Panc1 (cell line): ENCODE measurements around the gene KRTAP12-3. TPM values are rescaled to one million over a fixed set of nuclear protein-coding genes. Genes with fewer than 3 reads are reported as not detected.

Experiments
- ATAC-seq: fragments of 200-7000 bp; cut with Tn5 transposase; 2 replicates; pipeline ENCODE4 v1.9.1; 2020; ENCODE audit warnings: mild to moderate bottlenecking, moderate library complexity
- BruUV-seq: library from RNA; stranded (reverse); fragments of 400-500 nt; replicated peaks from 2 replicates; lab custom pipeline; 2021; lab: Mats Ljungman, UMichigan
- CTCF ChIA-PET: fragments of 300-600 bp; sonication (Branson Sonifier 250); formaldehyde crosslinking; loops from one replicate; lab custom pipeline; 2022; ENCODE audit warnings: antibody characterized with exemption; lab: Charles Lee
- POLR2A ChIA-PET: fragments of 300-600 bp; sonication (Branson Sonifier 250); formaldehyde crosslinking; loops from one replicate; lab custom pipeline; 2022; ENCODE audit warnings: antibody characterized with exemption; lab: Charles Lee
- DNase-seq: peaks from one replicate; pipeline ENCODE4 v3.0.0-alpha.2; 2010; ENCODE audit warnings: low read depth, low spot score
- H3K27ac ChIP-seq: 2 replicates; pipeline ENCODE4 v1.5.1; 2011; ENCODE audit warnings: mild to moderate bottlenecking, low read length, inconsistent platforms
- H3K27me3 ChIP-seq: fragments of 200-500 bp; sonication (Bioruptor generic); 2 replicates; pipeline ENCODE4 v1.6.0; 2014; ENCODE audit warnings: low read length, inconsistent platforms; ENCODE audit not compliant: control insufficient read depth, insufficient read depth
- H3K36me3 ChIP-seq: fragments of 200-500 bp; sonication (Bioruptor generic); 2 replicates; pipeline ENCODE4 v1.5.1; 2014; ENCODE audit warnings: inconsistent platforms, mild to moderate bottlenecking, low read length, moderate library complexity; ENCODE audit not compliant: control insufficient read depth, insufficient read depth
- H3K4me1 ChIP-seq: 2 replicates; pipeline ENCODE4 v1.5.1; 2011; ENCODE audit warnings: inconsistent platforms, mild to moderate bottlenecking, low read length, moderate library complexity; ENCODE audit not compliant: control insufficient read depth, insufficient read depth
- H3K4me3 ChIP-seq, 2 experiments: 2 replicates each; pipeline ENCODE4 v1.5.1; 2011 to 2012; ENCODE audit warnings: low read depth in 2 of 2, low read length in 2 of 2, mild to moderate bottlenecking in 2 of 2, inconsistent platforms in 1 of 2, moderate library complexity in 1 of 2
- H3K9me3 ChIP-seq: fragments of 200-500 bp; sonication (Bioruptor generic); 2 replicates; pipeline ENCODE4 v1.5.1; 2014; ENCODE audit warnings: low read depth, mild to moderate bottlenecking, inconsistent platforms, low read length, moderate library complexity; ENCODE audit not compliant: control insufficient read depth, insufficient read depth
- CTCF ChIP-seq: fragments of 450-650 bp; IDR thresholded peaks from 2 replicates; pipeline ENCODE4 v1.5.1; 2017; ENCODE audit warnings: mild to moderate bottlenecking
- POLR2AphosphoS5 ChIP-seq: IDR thresholded peaks from 2 replicates; pipeline ENCODE4 v1.6.1; 2012; ENCODE audit warnings: mild to moderate bottlenecking, low read depth, low read length, moderate library complexity
- REST ChIP-seq, 2 experiments: IDR thresholded peaks; 2 replicates each; pipeline ENCODE4 v1.6.1; 2011 to 2012; ENCODE audit warnings: low read depth in 2 of 2, control low read depth in 1 of 2, low read length in 1 of 2, mild to moderate bottlenecking in 1 of 2, moderate library complexity in 1 of 2; ENCODE audit not compliant: insufficient read depth in 1 of 2
- SIN3A ChIP-seq: IDR thresholded peaks from 2 replicates; pipeline ENCODE4 v1.6.1; 2012; ENCODE audit warnings: low read depth, mild to moderate bottlenecking, low read length, moderate library complexity, borderline replicate concordance; ENCODE audit not compliant: insufficient read depth
- TCF7L2 ChIP-seq: IDR thresholded peaks from 2 replicates; pipeline ENCODE4 v1.6.1; 2011; ENCODE audit warnings: mild to moderate bottlenecking, low read depth, low read length, inconsistent platforms
- in situ Hi-C: cut with HindIII; loops from 2 replicates; pipeline ENCODE4 v1.10.0; 2016; ENCODE audit warnings: low sequenced_read_pairs, low pct_unique_long_range_greater_than_20kb
- intact Hi-C: fragments of 100-400 bp; cut with micrococcal nuclease; formaldehyde crosslinking; loops from one replicate; pipeline ENCODE4 v1.10.0; 2022; ENCODE audit not compliant: unreplicated experiment
- total RNA-seq: library from RNA; stranded (reverse); gene quantifications from one replicate; pipeline ENCODE4 v1.2.1, GENCODE V29; 2021; ENCODE audit not compliant: unreplicated experiment

The KRTAP12-3 gene
- total RNA-seq, 1 experiment from 2014 or later: not detected

GRCh38 chr21:44639331-44639655 is 18.4 kb upstream of the KRTAP12-3 start:
- ATAC-seq (no peak), DNase-seq (no peak)
- Histone ChIP-seq H3K4me3 (no peak overlapping the region), H3K9me3 (no peaks in the 10 kb centered on the region), H3K36me3 (no peaks in the 10 kb centered on the region), H3K27me3 (no peaks in the 10 kb centered on the region), H3K4me1 (no peaks in the 10 kb centered on the region), H3K27ac (no peak overlapping the region)
- no peak for TF ChIP-seq SIN3A
- TF ChIP-seq CTCF: no peak
- no peak for TF ChIP-seq TCF7L2
- TF ChIP-seq POLR2AphosphoS5: no peak
- TF ChIP-seq REST (IDR thresholded peaks at IDR 0.05; ENCODE audit: insufficient read depth in 1 of 2, low read depth in 2 of 2, low read length in 1 of 2): no peak
- intact Hi-C loops (no loop called here), in situ Hi-C loops (no loop called here)
- no TSS peak for BruUV-seq
- POLR2A ChIA-PET: no interaction called here
- CTCF ChIA-PET: interaction anchor here (0.6 kb wide), 1 partner anchor 278 kb away, joined by 4 read pairs; no protein-coding TSS in a partner anchor

- no peak for DNase-seq
- in situ Hi-C loops (no loop called here), intact Hi-C loops (no loop called here)
- H3K27me3 ChIP-seq: no peaks in the 10 kb centered on the region
- POLR2A ChIA-PET: no interaction called here
- no peaks in the 10 kb centered on the region for H3K9me3 ChIP-seq
- H3K4me3 ChIP-seq: no peak overlapping the region
- no peak for TF ChIP-seq POLR2AphosphoS5
- ATAC-seq: no peak
- no peaks in the 10 kb centered on the region for H3K36me3 ChIP-seq
- no TSS peak for BruUV-seq
- no peaks in the 10 kb centered on the region for H3K4me1 ChIP-seq
- CTCF ChIA-PET: no interaction called here
- no peak overlapping the region for H3K27ac ChIP-seq
These were observed 17.0 kb upstream of the KRTAP12-3 start for GRCh38 chr21:44640761-44641160.

GRCh38 chr21:44643741-44644310 is 13.9 kb upstream of the KRTAP12-3 start:
- H3K4me1 ChIP-seq: no peaks in the 10 kb centered on the region
- POLR2A ChIA-PET: no interaction called here
- CTCF ChIA-PET: no interaction called here
- in situ Hi-C loops: no loop called here
- H3K27ac ChIP-seq: no peak overlapping the region
- no peak overlapping the region for H3K4me3 ChIP-seq
- H3K27me3 ChIP-seq: no peaks in the 10 kb centered on the region
- no TSS peak for BruUV-seq
- H3K36me3 ChIP-seq: no peaks in the 10 kb centered on the region
- ATAC-seq (no peak), DNase-seq (no peak)
- no peaks in the 10 kb centered on the region for H3K9me3 ChIP-seq
- intact Hi-C loops: no loop called here
- TF ChIP-seq SIN3A (no peak), CTCF (no peak)
